ENCODE results near the gene MALRD1. TPM values are rescaled to one million over a fixed set of nuclear protein-coding genes. Genes with fewer than 3 reads are reported as not detected.

Gene MALRD1
- total RNA-seq, 1 experiment from 2014 or later = 8.2 TPM

GRCh38 chr10:19200211-19200610, 151.6 kb downstream of the MALRD1 start:
- H3K36me3 ChIP-seq (ENCODE audit: control insufficient read depth, insufficient read depth, low read length) = no peaks in the 10 kb centered on the region
- intact Hi-C loops (cut with micrococcal nuclease; ENCODE audit: unreplicated experiment) = no loop called here
- Mint-ChIP-seq H3K36me3 (ENCODE audit: insufficient read depth, unreplicated experiment) (no peaks in the 10 kb centered on the region), H3K27me3 (ENCODE audit: insufficient read depth, unreplicated experiment) (no peaks in the 10 kb centered on the region), H3K4me3 (ENCODE audit: unreplicated experiment) (no peak overlapping the region), H3K9me3 (ENCODE audit: unreplicated experiment) (no peaks in the 10 kb centered on the region), H3K27ac (ENCODE audit: unreplicated experiment) (no peak overlapping the region), H3K4me1 (ENCODE audit: low read depth, unreplicated experiment) (no peaks in the 10 kb centered on the region)
- ChIA-PET POLR2A (no interaction called here), CTCF (interaction anchor here (0.6 kb wide), 1 partner anchor 46 kb away, joined by 4 read pairs; no protein-coding TSS in a partner anchor)
- DNase-seq = no peak
- H3K27me3 ChIP-seq (replicated peaks; ENCODE audit: control insufficient read depth, insufficient read depth, low read length) = no peaks in the 10 kb centered on the region
- H3K4me3 ChIP-seq (ENCODE audit: low read depth, low read length) = no peak overlapping the region
- H3K4me1 ChIP-seq = no peaks in the 10 kb centered on the region
- no peaks in the 10 kb centered on the region for H3K9me3 ChIP-seq
- no TSS peak for BruUV-seq (replicated peaks)
- no peak for TF ChIP-seq CTCF (IDR thresholded peaks at IDR 0.05; ENCODE audit: insufficient read depth in 1 of 2, low read depth in 1 of 2, low read length in 1 of 2, severe bottlenecking in 1 of 2, unreplicated experiment in 1 of 2)

- no peak for TF ChIP-seq CTCF (IDR thresholded peaks at IDR 0.05; ENCODE audit: insufficient read depth in 1 of 2, low read depth in 1 of 2, low read length in 1 of 2, severe bottlenecking in 1 of 2, unreplicated experiment in 1 of 2)
- H3K4me1 Mint-ChIP-seq (ENCODE audit: low read depth, unreplicated experiment) = no peaks in the 10 kb centered on the region
- no peaks in the 10 kb centered on the region for H3K4me1 ChIP-seq
- H3K27me3 Mint-ChIP-seq (ENCODE audit: insufficient read depth, unreplicated experiment) = peaks cover 3% of the 10 kb centered on the region
- BruUV-seq (replicated peaks) = no TSS peak
- H3K36me3 Mint-ChIP-seq (ENCODE audit: insufficient read depth, unreplicated experiment) = no peaks in the 10 kb centered on the region
- H3K27me3 ChIP-seq (replicated peaks; ENCODE audit: control insufficient read depth, insufficient read depth, low read length) = no peaks in the 10 kb centered on the region
- ChIA-PET POLR2A (no interaction called here), CTCF (no interaction called here)
- H3K9me3 Mint-ChIP-seq (ENCODE audit: unreplicated experiment) = no peaks in the 10 kb centered on the region
- no peak overlapping the region for H3K4me3 ChIP-seq (ENCODE audit: low read depth, low read length)
- no peak for DNase-seq
- intact Hi-C loops (cut with micrococcal nuclease; ENCODE audit: unreplicated experiment) = no loop called here
- no peaks in the 10 kb centered on the region for H3K36me3 ChIP-seq (ENCODE audit: control insufficient read depth, insufficient read depth, low read length)
- H3K4me3 Mint-ChIP-seq (ENCODE audit: unreplicated experiment) = no peak overlapping the region
- no peaks in the 10 kb centered on the region for H3K9me3 ChIP-seq
- no peak overlapping the region for H3K27ac Mint-ChIP-seq (ENCODE audit: unreplicated experiment)
These were observed 155.8 kb downstream of the MALRD1 start for GRCh38 chr10:19204246-19204917.

- TF ChIP-seq CTCF (IDR thresholded peaks at IDR 0.05; ENCODE audit: insufficient read depth in 1 of 2, low read depth in 1 of 2, low read length in 1 of 2, severe bottlenecking in 1 of 2, unreplicated experiment in 1 of 2) = no peak
- no peak for DNase-seq
- intact Hi-C loops (cut with micrococcal nuclease; ENCODE audit: unreplicated experiment) = no loop called here
- Mint-ChIP-seq H3K4me1 (ENCODE audit: low read depth, unreplicated experiment) (no peaks in the 10 kb centered on the region), H3K36me3 (ENCODE audit: insufficient read depth, unreplicated experiment) (no peaks in the 10 kb centered on the region), H3K9me3 (ENCODE audit: unreplicated experiment) (no peaks in the 10 kb centered on the region), H3K27ac (ENCODE audit: unreplicated experiment) (no peak overlapping the region), H3K4me3 (ENCODE audit: unreplicated experiment) (no peak overlapping the region), H3K27me3 (ENCODE audit: insufficient read depth, unreplicated experiment) (peaks cover 3% of the 10 kb centered on the region)
- H3K9me3 ChIP-seq = no peaks in the 10 kb centered on the region
- POLR2A ChIA-PET = no interaction called here
- H3K36me3 ChIP-seq (ENCODE audit: control insufficient read depth, insufficient read depth, low read length) = no peaks in the 10 kb centered on the region
- BruUV-seq (replicated peaks) = no TSS peak
- no peaks in the 10 kb centered on the region for H3K27me3 ChIP-seq (replicated peaks; ENCODE audit: control insufficient read depth, insufficient read depth, low read length)
- no peaks in the 10 kb centered on the region for H3K4me1 ChIP-seq
- no peak overlapping the region for H3K4me3 ChIP-seq (ENCODE audit: low read depth, low read length)
- CTCF ChIA-PET = no interaction called here
These were observed 160.7 kb downstream of the MALRD1 start for GRCh38 chr10:19209319-19209718.
